ENCODE data around the gene GNB3. TPM values are rescaled to one million over a fixed set of nuclear protein-coding genes. Genes with fewer than 3 reads are reported as not detected.
A peak's percentile ranks its signal among the peaks of the same experiment; 100 is the strongest.
"Not testable (repeated sequence)": the region's sequence is repeated elsewhere in the genome, so short reads cannot be mapped to it uniquely, and the experiment has no call there.

The GNB3 gene
- total RNA-seq, 1 donor from 2014 or later, result 5.6 TPM

DNA sequence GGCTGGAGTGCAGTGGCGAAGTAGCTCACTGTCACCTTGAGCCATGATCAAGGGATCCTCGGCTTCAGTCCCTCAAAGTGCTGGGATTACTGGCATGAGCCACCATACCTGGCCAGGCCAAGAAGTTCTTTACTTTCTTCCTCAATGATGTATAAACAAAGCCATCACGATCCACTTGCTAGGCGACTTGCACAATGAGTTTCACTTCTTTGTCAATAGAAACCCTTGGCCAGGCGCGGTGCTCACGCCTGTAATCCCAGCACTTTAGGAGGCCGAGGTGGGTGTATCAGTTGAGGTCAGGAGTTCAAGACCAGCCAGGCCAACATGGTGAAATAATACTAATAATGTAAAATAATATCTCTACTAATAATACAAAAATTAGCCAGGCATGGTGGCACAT is 46.7 kb downstream of the GNB3 start:
- Mint-ChIP-seq H3K27ac (peak overlapping the region; percentile 100), H3K9me3 (ENCODE audit: low read depth) (no peaks in the 10 kb centered on the region), H3K4me1 (ENCODE audit: low read depth) (peaks cover 34% of the 10 kb centered on the region), H3K36me3 (ENCODE audit: insufficient read depth) (peaks cover 14% of the 10 kb centered on the region), H3K27me3 (no peaks in the 10 kb centered on the region), H3K4me3 (ENCODE audit: low read depth) (no peak overlapping the region)
- DNase-seq (ENCODE audit: low spot score, unreplicated experiment), result no peak
- TF ChIP-seq, protein P1, sequence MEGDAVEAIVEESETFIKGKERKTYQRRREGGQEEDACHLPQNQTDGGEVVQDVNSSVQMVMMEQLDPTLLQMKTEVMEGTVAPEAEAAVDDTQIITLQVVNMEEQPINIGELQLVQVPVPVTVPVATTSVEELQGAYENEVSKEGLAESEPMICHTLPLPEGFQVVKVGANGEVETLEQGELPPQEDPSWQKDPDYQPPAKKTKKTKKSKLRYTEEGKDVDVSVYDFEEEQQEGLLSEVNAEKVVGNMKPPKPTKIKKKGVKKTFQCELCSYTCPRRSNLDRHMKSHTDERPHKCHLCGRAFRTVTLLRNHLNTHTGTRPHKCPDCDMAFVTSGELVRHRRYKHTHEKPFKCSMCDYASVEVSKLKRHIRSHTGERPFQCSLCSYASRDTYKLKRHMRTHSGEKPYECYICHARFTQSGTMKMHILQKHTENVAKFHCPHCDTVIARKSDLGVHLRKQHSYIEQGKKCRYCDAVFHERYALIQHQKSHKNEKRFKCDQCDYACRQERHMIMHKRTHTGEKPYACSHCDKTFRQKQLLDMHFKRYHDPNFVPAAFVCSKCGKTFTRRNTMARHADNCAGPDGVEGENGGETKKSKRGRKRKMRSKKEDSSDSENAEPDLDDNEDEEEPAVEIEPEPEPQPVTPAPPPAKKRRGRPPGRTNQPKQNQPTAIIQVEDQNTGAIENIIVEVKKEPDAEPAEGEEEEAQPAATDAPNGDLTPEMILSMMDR (IDR thresholded peaks at IDR 0.05; ENCODE audit: unreplicated experiment), result no peak

DNA sequence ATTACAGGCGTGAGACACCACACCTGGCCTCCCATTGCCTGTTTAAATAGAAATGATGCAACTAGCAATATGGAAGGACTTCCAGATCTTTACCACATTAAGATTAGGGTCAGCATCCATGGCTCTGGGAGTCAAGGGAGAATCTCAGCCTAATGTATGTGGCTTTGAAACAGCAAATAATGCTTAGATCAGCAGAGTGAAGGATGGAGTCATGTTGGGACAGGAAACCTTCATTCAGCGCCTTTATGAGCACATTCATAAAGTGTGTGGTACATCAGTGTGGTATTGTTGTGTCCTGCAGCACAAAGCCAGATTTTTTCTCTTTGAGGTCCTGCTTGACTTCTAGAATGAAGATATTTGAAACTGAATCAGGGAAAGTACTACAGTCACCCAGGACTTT is 47.6 kb downstream of the GNB3 start:
- peaks cover 12% of the 10 kb centered on the region for H3K36me3 Mint-ChIP-seq (ENCODE audit: insufficient read depth)
- H3K27ac Mint-ChIP-seq, result peak overlapping the region; percentile 100
- H3K9me3 Mint-ChIP-seq (ENCODE audit: low read depth), result no peaks in the 10 kb centered on the region
- no peak overlapping the region for H3K4me3 Mint-ChIP-seq (ENCODE audit: low read depth)
- H3K4me1 Mint-ChIP-seq (ENCODE audit: low read depth), result peaks cover 34% of the 10 kb centered on the region
- H3K27me3 Mint-ChIP-seq, result no peaks in the 10 kb centered on the region
- TF ChIP-seq, protein P1 (IDR thresholded peaks at IDR 0.05; ENCODE audit: unreplicated experiment), result no peak
- no peak for DNase-seq (ENCODE audit: low spot score, unreplicated experiment)

DNA sequence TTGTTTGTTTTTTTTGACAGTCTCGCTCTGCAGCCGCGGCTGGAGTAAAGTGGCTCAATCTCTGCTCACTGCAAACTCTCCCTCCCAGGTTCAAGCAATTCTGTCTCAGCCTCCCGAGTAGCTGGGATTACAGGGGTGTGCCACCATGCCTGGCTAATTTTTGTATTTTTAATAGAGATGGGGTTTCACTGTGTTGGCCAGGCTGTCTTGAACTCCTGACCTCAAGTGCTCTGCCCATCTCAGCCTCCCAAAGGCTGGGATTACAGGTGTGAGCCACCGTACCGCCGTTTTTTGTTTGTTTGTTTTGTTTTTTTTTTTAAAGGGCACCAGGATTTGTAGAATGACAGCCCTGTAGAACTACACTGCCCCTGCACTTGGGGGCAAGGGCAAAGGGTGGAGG is 48.1 kb downstream of the GNB3 start:
- H3K27me3 Mint-ChIP-seq; H3K9me3 Mint-ChIP-seq (ENCODE audit: low read depth); DNase-seq (ENCODE audit: low spot score, unreplicated experiment); H3K4me3 Mint-ChIP-seq (ENCODE audit: low read depth): not testable (repeated sequence)
- Mint-ChIP-seq H3K4me1 (ENCODE audit: low read depth) (peaks cover 34% of the 10 kb centered on the region), H3K27ac (peak overlapping the region; percentile 100), H3K36me3 (ENCODE audit: insufficient read depth) (peaks cover 12% of the 10 kb centered on the region)

DNA sequence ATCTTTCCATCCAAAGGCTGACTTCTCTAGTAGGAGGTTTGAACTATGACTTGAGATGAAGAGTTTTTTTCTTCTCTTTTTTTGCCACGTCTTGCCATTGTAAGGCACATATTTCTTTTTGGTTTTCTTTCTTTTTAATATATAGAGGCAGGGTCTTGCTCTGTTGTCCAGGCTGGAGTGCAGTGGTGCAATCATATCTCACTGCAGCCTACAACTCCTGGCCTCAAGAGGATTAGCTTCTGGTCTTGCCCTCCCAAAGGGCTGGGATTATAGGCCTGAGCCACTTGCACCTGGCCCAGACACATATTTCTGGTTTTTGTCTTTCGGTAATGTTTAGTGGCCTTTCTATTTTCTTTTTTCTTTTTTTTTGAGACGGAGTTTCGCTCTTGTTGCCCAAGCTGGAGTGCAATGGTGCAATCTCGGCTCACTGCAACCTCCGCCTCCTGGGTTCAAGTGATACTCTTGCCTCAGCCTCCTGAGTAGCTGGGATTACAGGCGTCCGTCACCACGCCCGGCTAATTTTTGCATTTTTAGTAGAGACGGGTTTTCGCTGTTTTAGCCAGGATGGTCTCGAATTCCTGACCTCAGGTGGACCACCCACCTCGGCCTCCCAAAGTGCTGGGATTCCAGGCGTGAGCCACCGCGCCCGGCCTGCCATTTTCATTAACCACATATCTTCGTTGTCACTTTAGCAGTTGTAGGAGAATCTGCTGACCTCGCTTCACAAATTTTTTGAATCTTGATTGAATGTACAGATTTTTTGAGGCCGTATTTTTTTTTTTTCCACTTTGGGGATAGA is 49.2 kb downstream of the GNB3 start:
- peaks cover 33% of the 10 kb centered on the region for H3K4me1 Mint-ChIP-seq (ENCODE audit: low read depth)
- not testable (repeated sequence) for DNase-seq (ENCODE audit: low spot score, unreplicated experiment); H3K9me3 Mint-ChIP-seq (ENCODE audit: low read depth); H3K27me3 Mint-ChIP-seq; H3K36me3 Mint-ChIP-seq (ENCODE audit: insufficient read depth)
- peak overlapping the region; percentile 97 for H3K27ac Mint-ChIP-seq
- peak overlapping the region; percentile 70 for H3K4me3 Mint-ChIP-seq (ENCODE audit: low read depth)

DNA sequence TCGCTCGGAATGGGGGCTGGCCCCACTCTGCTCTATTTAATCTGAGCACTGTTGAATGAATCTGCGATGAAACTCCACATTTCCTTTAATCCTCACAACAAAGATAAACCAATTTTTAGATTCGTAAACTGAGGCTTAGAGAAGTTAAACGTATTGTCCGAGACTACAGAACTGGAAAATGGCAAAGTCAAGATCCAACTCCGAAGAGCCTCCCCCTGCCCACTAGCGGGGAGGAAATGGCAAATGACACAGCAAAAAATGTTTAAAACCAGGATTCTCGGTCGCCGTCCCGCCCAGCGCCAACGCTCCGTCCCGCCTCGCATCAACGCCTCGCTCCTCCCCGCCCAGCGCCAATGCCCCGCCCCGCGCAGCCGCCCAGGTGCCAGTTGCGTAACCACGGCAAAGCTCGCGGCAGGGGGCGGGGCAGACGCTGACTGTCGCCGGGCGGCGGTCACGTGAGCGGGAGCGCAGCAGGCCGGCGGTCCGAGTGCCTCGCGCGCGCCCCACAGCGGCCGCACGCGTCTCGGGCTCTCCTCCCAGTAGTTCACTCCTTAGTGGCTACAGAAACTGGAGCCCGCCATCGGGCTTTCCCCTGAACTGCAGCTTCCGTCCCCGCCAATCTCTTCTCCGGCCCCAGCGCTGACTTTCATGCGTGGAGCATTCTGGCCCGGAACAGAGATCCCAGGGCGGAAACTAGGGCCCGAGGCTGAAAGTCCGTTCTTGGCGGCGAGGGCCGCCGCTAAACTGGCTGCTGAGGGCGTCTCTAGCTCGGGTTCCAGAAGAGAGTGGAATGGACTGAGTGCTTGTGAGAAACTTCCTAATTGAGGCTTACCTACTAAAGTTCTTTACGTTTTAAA is 50.3 kb downstream of the GNB3 start:
- H3K27ac Mint-ChIP-seq, result peak overlapping the region; percentile 97
- H3K4me1 Mint-ChIP-seq (ENCODE audit: low read depth), result peaks cover 28% of the 10 kb centered on the region
- peaks cover 2% of the 10 kb centered on the region for H3K36me3 Mint-ChIP-seq (ENCODE audit: insufficient read depth)
- H3K27me3 Mint-ChIP-seq, result no peaks in the 10 kb centered on the region
- TF ChIP-seq, protein P1 (IDR thresholded peaks at IDR 0.05; ENCODE audit: unreplicated experiment), result peak; percentile 99
- H3K4me3 Mint-ChIP-seq (ENCODE audit: low read depth), result peak overlapping the region; percentile 70
- no peaks in the 10 kb centered on the region for H3K9me3 Mint-ChIP-seq (ENCODE audit: low read depth)
- peak; percentile 100 for DNase-seq (ENCODE audit: low spot score, unreplicated experiment)

DNA sequence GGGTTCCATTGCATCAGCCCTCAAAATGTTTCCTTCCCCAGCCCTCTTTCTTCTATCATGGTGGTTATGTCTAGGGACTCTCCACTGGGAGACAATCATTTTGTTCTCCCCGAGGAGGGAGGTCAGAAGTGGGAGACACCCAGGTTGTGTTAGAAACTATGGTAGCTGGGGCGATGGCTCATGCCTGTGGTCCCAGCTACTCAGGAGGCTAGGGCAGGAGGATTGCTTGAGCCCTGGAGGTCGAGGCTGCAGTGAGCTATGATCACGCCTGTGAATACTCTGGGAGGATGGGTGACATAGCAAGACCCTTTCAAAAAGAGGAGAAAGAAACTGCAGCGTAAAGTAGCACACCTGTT is 50.9 kb downstream of the GNB3 start:
- DNase-seq (ENCODE audit: low spot score, unreplicated experiment), result no peak
- H3K4me1 Mint-ChIP-seq (ENCODE audit: low read depth), result peaks cover 22% of the 10 kb centered on the region
- no peaks in the 10 kb centered on the region for H3K27me3 Mint-ChIP-seq
- H3K4me3 Mint-ChIP-seq (ENCODE audit: low read depth), result peak overlapping the region; percentile 70
- TF ChIP-seq, protein P1 (IDR thresholded peaks at IDR 0.05; ENCODE audit: unreplicated experiment), result no peak
- H3K36me3 Mint-ChIP-seq (ENCODE audit: insufficient read depth), result peaks cover 2% of the 10 kb centered on the region
- H3K27ac Mint-ChIP-seq, result peak overlapping the region; percentile 97
- no peaks in the 10 kb centered on the region for H3K9me3 Mint-ChIP-seq (ENCODE audit: low read depth)

DNA sequence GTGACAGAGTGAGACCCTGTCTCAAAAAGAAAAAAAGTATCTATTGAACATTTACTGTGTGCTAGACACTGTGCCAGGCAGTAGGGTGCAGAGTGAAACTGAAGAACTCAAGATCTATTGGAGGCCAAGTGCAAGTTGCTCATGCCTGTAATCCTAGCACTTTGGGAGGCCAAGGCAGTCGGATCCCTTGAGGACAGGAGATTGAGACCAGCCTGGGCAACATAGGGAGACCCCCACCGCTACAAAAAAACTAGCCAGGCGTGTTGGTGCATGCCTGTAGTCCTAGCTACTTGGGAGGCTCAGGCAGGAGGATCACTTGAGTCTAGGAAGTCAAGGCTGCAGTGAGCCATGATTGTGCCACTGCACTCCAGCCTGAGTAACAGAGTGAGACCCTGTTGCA is 52.0 kb downstream of the GNB3 start:
- not testable (repeated sequence) for H3K4me3 Mint-ChIP-seq (ENCODE audit: low read depth); H3K36me3 Mint-ChIP-seq (ENCODE audit: insufficient read depth); DNase-seq (ENCODE audit: low spot score, unreplicated experiment); H3K9me3 Mint-ChIP-seq (ENCODE audit: low read depth); H3K27me3 Mint-ChIP-seq; H3K27ac Mint-ChIP-seq
- peaks cover 14% of the 10 kb centered on the region for H3K4me1 Mint-ChIP-seq (ENCODE audit: low read depth)
